Putamen (tissue), 1 donor: ENCODE measurements around the gene WWOX.
"Not testable (repeated sequence)": the region's sequence is repeated elsewhere in the genome, so short reads cannot be mapped to it uniquely, and the experiment has no call there.

Experiments used
- DNase-seq: peaks from one replicate; pipeline ENCODE4 v3.0.0-alpha.2; 2016; ENCODE audit warnings: low spot score

WWOX gene

GRCh38 chr16:78690510-78690909, 591.1 kb downstream of the WWOX start:
- DNase-seq: no peak

GRCh38 chr16:78691746-78692145, 592.3 kb downstream of the WWOX start:
- DNase-seq: not testable (repeated sequence)

GRCh38 chr16:78693496-78693895, 594.0 kb downstream of the WWOX start:
- DNase-seq: no peak

GRCh38 chr16:78694414-78694813, 595.0 kb downstream of the WWOX start:
- DNase-seq: no peak

- DNase-seq: peak; percentile 4
Measured at GRCh38 chr16:78695391-78695790, 595.9 kb downstream of the WWOX start.

- DNase-seq: no peak
Measured at GRCh38 chr16:78696797-78697196, 597.3 kb downstream of the WWOX start.

GRCh38 chr16:78697426-78697825, 598.0 kb downstream of the WWOX start:
- DNase-seq: no peak

DNA sequence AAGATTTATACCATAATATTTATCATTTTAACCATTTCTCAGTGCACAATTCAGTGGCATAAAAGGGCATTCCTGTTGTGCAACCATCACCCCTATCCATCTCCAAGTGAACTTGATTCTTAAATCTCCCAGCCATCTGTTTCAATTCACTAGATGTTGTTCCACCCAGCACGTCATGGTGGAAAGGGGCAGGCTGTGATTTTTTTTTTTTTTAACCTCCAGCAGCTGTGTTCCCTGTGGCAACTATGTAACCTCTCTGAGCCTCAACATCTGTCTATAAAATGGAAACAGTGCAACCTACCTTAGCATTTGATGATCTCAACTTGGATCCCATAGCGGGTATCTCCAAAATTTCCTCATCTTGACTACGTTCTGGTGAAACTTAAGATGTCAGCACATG, 604.5 kb downstream of the WWOX start:
- no peak for DNase-seq

DNA sequence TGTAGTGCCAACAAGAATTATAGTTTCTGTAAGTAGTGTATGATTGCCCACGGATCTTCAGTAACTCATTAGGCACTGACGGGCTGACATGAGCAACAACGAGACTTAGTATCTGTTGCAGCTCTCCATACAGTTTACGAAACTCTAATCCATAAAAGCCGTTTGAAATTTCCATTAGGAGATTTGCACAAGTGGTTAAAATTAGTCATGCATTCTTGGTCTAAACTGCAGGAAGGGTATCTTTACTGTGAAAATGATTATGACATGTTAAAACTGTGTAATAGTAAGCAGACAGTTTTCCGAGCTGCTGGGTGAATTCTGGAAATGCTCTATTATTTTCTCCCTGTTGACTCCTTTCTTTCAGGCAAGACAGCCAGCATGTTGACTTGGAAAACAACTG, 605.0 kb downstream of the WWOX start:
- no peak for DNase-seq

GRCh38 chr16:78705694-78706093, 606.2 kb downstream of the WWOX start:
- no peak for DNase-seq

DNA sequence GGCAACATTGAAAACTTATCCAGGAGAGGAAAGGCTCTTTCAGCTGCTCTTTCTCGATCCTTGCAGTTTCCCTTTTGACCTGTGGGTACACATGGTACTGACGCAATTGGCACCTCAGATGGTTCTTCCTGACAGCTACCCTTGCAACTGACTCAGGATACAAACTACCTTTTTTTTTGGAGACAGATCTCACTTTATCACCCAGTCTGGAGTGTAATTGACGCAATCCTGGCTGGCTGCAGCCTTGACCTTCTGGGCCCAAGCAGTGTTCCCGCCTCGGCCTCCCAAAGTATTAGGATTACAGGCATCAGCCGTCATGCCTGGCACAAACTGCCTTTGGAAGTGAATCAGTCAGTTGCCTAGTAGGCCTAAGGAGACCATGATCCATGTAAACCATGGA, 607.2 kb downstream of the WWOX start:
- no peak for DNase-seq

- DNase-seq: no peak
Measured at GRCh38 chr16:78709137-78709884, 609.9 kb downstream of the WWOX start.

DNA sequence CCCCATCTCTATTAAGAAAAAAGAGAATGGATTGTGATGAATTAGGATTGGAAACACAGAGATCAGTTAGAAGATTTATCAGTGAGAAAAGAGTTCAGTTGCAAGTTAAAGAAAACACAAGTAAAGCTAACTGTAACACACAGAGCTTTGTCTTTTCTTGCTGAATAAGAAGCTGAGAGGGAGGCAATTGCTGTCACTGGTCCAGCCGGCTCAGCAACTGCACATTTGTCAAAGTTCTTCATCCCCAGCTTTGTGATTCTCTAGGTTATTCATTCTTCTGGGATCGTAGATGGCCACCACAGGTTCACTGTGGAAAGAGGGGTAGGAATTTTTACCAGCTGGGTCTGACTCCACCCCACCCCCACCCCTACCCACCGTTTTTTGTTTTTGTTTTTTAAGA, 615.7 kb downstream of the WWOX start:
- no peak for DNase-seq

- no peak for DNase-seq
Measured at GRCh38 chr16:78715673-78716072, 616.2 kb downstream of the WWOX start.

DNA sequence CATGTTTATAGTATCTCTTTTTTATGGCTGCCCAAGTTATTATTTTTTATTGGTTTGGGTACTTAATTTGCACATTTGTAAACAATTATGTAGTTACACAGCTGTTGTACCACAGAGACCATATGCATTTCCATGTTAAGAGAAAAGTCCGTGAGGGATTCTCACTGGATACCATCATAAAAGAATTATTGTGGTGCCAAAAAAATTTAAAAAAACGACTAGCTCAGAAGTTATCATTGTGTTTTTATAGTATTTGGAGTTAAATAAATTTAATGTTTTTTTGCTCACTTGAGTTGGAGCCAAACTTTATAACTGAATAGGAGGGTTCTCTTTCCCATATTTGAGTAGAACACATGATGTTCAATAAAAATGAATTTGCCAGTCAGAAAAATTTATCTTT, 618.7 kb downstream of the WWOX start:
- no peak for DNase-seq

GRCh38 chr16:78720416-78720815, 621.0 kb downstream of the WWOX start:
- DNase-seq: no peak

DNA sequence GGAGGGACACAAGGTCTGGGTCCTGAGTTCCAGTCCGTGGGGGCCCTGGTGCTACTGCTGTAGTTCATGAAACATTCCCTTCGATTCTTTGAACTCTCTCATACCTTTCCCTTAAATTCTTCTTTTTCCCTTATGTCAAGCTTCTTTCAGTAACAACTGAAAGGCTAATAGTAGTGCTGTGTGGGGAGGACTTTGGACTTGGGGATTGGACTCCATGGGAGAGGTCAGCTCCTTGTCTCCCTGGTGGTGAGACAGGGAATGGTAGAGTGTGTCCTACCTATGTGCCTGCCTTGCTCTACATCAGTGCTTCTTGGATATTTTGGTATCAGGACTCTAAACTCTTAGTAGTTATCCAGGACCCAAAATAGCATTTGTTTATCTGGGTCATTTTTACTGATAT, 628.1 kb downstream of the WWOX start:
- no peak for DNase-seq

GRCh38 chr16:78729687-78730086, 630.2 kb downstream of the WWOX start:
- DNase-seq: no peak

DNA sequence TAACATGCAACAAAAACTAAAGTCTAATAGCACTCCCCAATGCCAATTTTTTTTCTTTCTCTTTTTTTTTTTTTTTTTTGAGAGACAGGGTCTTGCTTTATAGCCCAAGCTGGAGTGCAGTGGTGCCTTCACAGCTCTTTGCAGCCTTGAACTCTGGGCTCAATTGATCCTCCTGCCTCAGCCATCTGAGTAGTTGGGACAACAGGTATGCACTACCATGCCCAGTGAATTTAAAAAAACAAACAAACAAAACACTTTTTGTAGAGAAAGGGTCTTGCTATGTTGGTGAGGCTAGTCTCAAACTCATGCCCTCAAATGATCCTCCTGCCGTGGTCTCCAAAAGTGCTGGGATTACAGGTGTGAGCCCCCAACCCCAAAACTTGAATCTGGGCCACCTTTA, 632.3 kb downstream of the WWOX start:
- DNase-seq: no peak

- DNase-seq: no peak
Measured at GRCh38 chr16:78732696-78733095, 633.2 kb downstream of the WWOX start.

- no peak for DNase-seq
Measured at GRCh38 chr16:78735337-78735736, 635.9 kb downstream of the WWOX start.

GRCh38 chr16:78737630-78738029, 638.2 kb downstream of the WWOX start:
- no peak for DNase-seq

GRCh38 chr16:78738557-78738956, 639.1 kb downstream of the WWOX start:
- DNase-seq: no peak

- DNase-seq: no peak
Measured at GRCh38 chr16:78740269-78740668, 640.8 kb downstream of the WWOX start.
